Subcutaneous adipose tissue (tissue), 4 donors: ENCODE data around the gene DAPK1. TPM values are rescaled to one million over a fixed set of nuclear protein-coding genes. Genes with fewer than 3 reads are reported as not detected.

Experiments used
- total RNA-seq, 4 donors: library from RNA; depleted of rRNA; stranded (reverse); fragments of >200 nt; gene quantifications; one replicate each; pipeline ENCODE4 v1.1.0, GENCODE V29; 2016
- TF ChIP-seq, protein P1 (sequence below): fragments of 450-650 bp; IDR thresholded peaks from one replicate; pipeline ENCODE4 v1.5.1; 2016; ENCODE audit warnings: low read depth, mild to moderate bottlenecking, control low read depth, antibody characterized with exemption, moderate library complexity

Gene DAPK1
- total RNA-seq, 4 donors from 2014 or later = 29.5 to 63.2 (median 43.4) TPM

- TF ChIP-seq, protein P1, sequence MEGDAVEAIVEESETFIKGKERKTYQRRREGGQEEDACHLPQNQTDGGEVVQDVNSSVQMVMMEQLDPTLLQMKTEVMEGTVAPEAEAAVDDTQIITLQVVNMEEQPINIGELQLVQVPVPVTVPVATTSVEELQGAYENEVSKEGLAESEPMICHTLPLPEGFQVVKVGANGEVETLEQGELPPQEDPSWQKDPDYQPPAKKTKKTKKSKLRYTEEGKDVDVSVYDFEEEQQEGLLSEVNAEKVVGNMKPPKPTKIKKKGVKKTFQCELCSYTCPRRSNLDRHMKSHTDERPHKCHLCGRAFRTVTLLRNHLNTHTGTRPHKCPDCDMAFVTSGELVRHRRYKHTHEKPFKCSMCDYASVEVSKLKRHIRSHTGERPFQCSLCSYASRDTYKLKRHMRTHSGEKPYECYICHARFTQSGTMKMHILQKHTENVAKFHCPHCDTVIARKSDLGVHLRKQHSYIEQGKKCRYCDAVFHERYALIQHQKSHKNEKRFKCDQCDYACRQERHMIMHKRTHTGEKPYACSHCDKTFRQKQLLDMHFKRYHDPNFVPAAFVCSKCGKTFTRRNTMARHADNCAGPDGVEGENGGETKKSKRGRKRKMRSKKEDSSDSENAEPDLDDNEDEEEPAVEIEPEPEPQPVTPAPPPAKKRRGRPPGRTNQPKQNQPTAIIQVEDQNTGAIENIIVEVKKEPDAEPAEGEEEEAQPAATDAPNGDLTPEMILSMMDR = no peak
Measured at GRCh38 chr9:87630266-87630665, 132.6 kb downstream of the DAPK1 start.

DNA sequence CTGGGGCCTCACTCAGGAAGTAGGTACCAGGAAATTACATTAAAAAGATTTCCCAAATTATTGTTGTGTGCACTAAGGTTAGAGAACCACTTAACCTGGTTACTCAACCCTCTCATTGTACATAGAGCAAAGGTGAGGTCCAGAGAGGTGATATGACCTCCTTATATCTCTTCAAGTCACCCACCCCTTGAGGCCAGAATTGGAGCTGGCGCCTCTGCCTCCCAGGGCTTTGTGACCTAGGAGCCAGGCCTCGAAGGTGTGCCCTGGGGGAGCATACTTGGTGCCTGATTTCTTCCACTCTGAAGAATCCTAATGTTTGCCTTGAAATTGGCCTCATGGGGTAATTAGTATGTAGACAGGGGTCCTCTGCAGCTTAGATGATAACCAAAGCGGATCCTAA is 133.2 kb downstream of the DAPK1 start:
- TF ChIP-seq, protein P1 = no peak

DNA sequence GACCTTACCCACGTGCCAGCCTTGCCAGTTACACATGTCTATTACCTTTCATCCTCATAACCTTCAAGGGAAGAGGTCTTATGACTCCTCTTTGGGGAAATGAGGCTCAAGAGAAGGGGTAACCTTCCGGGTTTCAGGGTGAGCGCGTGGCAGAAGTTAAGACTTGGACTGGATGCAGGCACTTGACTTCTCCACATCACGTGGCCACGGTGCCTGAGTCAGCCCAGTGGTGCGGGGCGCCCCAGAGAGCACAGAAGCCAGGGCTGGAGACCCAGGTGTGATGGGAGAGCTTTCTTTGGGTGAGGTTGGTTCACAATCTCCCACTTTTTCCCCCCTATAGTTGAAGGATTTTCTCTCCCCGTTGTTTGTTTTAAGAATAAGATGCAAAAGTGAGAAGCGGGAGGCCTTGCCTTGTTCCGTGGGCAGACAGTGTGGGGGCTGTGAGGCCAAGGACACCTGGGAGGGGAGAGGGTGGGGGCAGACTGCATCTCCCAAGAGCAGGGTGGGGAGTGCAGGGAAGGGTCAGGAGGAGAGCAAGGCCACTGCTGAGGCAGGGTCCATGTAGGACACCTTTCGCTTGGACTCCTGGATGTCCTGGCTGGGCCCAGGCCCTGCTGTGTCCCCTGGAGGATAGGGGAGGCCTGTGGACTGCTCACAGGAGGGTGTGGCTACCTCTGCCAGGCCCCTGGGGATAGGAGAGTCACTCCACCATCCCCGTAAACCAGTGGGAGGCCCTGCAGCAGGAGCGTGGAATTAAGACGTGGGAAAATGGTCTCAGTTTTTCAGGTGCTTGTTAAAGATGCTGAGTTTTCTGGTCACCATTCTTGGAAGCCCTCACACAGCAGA is 138.2 kb downstream of the DAPK1 start:
- TF ChIP-seq, protein P1 = no peak

- TF ChIP-seq, protein P1 = no peak
Measured at GRCh38 chr9:87638292-87638691, 140.6 kb downstream of the DAPK1 start.

GRCh38 chr9:87639949-87640348 is 142.3 kb downstream of the DAPK1 start:
- TF ChIP-seq, protein P1 = no peak

GRCh38 chr9:87640385-87640795 is 142.7 kb downstream of the DAPK1 start:
- TF ChIP-seq, protein P1 = no peak

- TF ChIP-seq, protein P1 = no peak
Measured at GRCh38 chr9:87641067-87641466, 143.4 kb downstream of the DAPK1 start.
